Measurements from ENCODE around the gene MARCOL.

The MARCOL gene, protein sequence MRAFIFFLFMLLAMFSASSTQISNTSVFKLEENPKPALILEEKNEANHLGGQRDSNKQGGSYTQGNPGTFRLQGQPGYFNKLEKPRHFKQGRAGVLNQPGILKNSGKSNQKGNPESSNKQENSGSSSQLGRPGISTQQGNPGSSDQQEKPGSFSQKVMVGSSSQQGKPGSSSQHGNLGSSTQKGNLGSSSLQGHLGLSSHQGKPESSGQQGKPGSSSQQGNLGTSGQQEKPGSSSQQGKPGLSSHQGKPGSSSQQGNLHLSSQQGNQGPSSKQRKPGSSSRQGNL
- total RNA-seq = 0 reads per million in 2 experiments

GRCh38 chr5:148238418-148238794 is at the start of gene MARCOL:
MARCOL (plus strand) TSS chr5:148238525; CDS start chr5:148238598, 73 bp downstream.
- DNase-seq (ENCODE audit: low read depth) = no peak

- DNase-seq (ENCODE audit: low read depth) = no peak
Measured at GRCh38 chr5:148191010-148191409, 47.3 kb upstream of the MARCOL start.

GRCh38 chr5:148193202-148193601 is 45.1 kb upstream of the MARCOL start:
- no peak for DNase-seq (ENCODE audit: low read depth)

- DNase-seq (ENCODE audit: low read depth) = no peak
Measured at GRCh38 chr5:148201151-148201550, 37.2 kb upstream of the MARCOL start.

DNA sequence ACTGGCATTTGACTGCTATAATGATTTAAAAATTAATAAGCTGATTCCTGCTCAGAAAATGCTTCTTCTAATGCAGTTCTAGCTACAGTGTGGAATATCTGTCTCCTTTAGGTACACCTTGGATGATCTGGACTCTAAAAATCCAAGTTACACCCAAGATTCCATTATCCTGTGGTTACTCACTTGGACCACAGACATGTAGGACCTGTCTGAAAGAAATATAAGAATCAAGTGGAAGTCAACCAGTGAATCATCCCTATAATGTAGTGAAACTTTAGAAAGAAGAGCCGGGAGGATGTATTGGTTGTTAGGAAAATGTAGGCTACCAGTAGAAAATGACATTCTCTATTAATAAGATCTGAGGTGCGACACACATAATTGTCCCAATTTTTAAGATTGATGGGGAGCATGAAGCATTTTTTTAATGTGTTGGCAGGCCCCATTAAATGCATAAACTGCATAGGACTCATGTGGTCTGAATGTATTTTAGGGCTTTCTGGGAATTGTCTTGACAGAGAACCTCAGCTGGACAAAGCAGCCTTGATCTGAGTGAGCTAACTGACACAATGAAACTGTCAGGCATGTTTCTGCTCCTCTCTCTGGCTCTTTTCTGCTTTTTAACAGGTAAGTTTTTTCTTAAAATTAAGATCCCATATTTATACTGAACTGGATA is 35.7 kb upstream of the MARCOL start, which contains the start of gene SPINK6:
Gene SPINK6, plus strand, starts transcription at position 512 of the 673 bp plus-strand sequence. Its CDS starts 55 bp downstream, at position 567.
- DNase-seq (ENCODE audit: low read depth) = no peak

GRCh38 chr5:148205044-148205806 is 33.1 kb upstream of the MARCOL start:
- DNase-seq (ENCODE audit: low read depth) = no peak

DNA sequence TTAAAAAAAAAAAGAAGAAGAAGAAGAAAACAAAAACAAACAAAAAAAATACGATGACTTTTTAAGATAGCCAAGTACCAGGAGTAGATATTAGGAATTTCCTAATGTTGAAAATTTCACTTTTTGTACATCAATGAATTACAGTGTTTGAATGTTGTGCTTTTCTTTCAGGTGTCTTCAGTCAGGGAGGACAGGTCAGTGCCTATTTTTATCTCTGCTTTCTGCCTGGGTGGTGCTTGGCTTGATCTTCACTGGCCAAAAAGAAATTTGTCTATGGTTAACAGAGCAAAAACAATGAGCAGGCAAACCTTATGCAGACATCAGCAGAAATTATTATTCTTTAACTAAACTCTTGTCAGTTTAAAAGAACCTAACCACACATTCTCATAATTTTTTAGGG is 32.5 kb upstream of the MARCOL start:
- DNase-seq (ENCODE audit: low read depth) = no peak

- DNase-seq (ENCODE audit: low read depth) = no peak
Measured at GRCh38 chr5:148206620-148207019, 31.7 kb upstream of the MARCOL start.

GRCh38 chr5:148208226-148208625 is 30.1 kb upstream of the MARCOL start:
- DNase-seq (ENCODE audit: low read depth) = no peak

GRCh38 chr5:148209151-148209770 is 29.1 kb upstream of the MARCOL start:
- DNase-seq (ENCODE audit: low read depth) = no peak

- no peak for DNase-seq (ENCODE audit: low read depth)
Measured at GRCh38 chr5:148214665-148215185, 23.6 kb upstream of the MARCOL start.

DNA sequence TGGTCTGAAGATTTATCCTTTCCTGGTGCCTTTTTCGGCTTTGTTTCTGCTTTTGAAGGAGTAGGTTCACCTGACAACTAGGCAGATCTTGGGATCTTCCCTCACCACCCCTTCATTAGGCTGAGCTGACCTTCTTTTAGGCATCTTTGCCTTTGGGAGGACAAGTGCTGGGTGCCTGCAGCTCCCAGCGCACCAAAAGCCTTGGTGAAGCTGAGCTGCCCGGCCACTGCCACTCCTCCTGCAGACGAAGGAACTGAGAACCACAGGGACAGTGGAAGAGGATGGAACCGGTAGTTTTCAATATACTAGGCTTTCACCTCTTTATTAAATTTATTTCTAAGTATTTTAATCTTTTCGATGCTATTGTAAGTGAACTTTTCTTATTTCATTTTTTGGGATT is 16.8 kb upstream of the MARCOL start:
- no peak for DNase-seq (ENCODE audit: low read depth)

GRCh38 chr5:148224117-148224742 is 14.1 kb upstream of the MARCOL start:
- DNase-seq (ENCODE audit: low read depth) = no peak

- no peak for DNase-seq (ENCODE audit: low read depth)
Measured at GRCh38 chr5:148228392-148228984, 9.8 kb upstream of the MARCOL start.

DNA sequence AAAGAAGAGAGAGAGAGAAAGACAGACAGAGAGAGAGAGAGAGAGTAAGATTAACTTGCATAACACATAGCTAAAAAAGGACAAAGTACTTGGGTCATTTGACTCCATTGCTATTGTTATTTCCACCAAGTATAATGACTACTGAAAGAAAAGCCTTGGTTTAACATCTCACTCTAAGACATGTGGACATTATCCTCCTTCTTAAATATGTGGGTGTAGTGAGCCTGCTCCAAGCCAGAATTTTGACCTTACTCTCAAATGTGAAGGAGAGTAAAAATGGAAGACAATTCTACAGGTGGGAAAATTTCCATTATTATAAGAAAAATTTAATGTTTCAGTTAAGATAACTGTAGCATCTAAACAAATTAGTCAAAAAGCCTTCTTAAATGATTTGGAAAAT is 8.5 kb upstream of the MARCOL start:
- no peak for DNase-seq (ENCODE audit: low read depth)

GRCh38 chr5:148230240-148230639 is 8.1 kb upstream of the MARCOL start:
- DNase-seq (ENCODE audit: low read depth) = no peak

GRCh38 chr5:148237785-148238417 is 424 bp upstream of the MARCOL start:
- no peak for DNase-seq (ENCODE audit: low read depth)

DNA sequence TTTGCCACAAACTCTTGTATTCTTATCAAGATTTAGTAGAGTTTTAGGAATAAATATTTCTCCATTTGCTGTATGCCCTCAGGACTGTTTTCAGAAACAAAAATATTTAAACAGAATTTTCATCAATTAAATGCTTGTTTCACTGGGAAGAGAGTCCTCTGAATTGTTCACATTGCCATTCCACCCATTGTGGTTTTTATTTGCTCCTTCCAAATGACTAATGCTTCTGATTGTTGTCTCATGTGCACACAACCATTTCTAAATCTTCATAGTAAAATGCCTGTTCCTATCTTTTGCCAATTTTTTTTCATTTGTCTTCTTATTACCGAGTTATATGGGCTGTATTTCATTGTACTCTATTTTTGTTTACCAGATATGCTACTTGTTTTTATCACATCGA is 10.6 kb downstream of the MARCOL start:
- no peak for DNase-seq (ENCODE audit: low read depth)

DNA sequence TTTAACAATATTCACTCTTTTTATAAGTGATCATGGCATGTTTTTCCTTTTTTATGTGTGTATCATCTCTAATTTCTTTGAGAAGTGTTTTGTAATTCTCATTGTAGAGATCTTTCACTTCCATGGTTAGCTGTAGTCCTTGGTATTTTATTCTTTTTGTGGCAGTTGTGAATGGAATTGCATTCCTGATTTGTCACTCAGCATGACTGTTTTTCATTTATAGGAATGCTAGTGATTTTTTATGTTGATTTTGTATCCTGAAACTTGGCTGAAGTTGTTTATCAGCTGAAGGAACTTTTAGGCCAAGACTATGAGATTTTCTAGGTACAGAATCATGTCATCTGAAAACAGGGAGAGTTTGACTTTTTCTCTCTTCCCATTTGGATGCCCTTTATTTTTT is 17.1 kb downstream of the MARCOL start:
- no peak for DNase-seq (ENCODE audit: low read depth)

DNA sequence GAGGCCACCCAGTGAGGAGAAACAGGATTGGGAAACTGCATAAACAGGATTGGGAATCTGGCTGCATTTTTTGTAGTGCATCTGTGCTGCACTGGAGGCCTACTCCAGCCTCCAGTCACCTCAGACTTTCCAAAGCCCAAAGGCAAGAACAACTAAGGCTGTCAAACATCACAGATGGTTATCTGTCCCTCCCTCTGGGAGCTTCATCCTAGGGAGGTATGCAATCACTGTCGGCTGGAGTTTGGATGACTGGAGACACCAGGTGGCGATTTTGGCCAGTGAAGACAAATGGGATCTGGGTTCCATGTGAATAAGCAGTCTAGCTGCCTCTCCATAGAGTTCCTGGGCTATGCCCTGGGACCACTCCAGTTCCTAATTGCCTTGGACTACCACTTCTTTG is 21.0 kb downstream of the MARCOL start:
- no peak for DNase-seq (ENCODE audit: low read depth)

- DNase-seq (ENCODE audit: low read depth) = no peak
Measured at GRCh38 chr5:148261221-148261620, 22.9 kb downstream of the MARCOL start.

All from T follicular helper cell (primary cell).